M059J (cell line): ENCODE results near the gene SLC48A1. TPM values are rescaled to one million over a fixed set of nuclear protein-coding genes. Genes with fewer than 3 reads are reported as not detected.

Source experiments
- DNase-seq: peaks from one replicate; pipeline ENCODE4 v3.0.0-alpha.2; 2012; ENCODE audit warnings: low read depth
- total RNA-seq: library from RNA; depleted of rRNA; stranded (reverse); fragments of >200 nt; shearing (Covaris generic); gene quantifications from 2 replicates; pipeline ENCODE4 v1.2.3, GENCODE V29; 2014; rRNA removed

SLC48A1 gene
- total RNA-seq, 1 experiment from 2014 or later, result 12.9 TPM

GRCh38 chr12:47824635-47825034, 51.6 kb downstream of the SLC48A1 start:
- DNase-seq, result no peak

DNA sequence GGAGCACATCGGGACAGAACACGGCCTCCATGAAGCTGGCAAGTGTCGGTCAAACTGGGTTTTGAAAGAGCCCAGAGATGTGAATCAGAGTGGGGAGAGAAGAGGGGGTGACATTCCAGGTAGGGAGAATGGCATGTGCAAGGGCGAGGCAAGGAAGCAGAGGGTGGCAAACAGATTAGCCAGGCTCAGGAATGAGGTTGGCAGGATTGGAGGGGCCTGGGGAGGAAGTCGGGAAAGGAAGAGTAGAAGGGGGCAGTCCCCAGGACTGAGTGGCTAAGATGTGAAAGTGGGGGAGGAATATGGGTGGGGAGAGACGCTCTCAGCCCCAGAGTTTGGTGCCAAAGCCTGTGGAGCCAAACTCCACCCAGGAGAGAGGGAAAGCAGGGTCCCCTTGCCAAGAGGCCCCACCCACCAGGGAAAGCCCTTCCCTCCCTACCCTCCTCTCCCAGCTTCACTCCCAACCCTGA, 52.2 kb downstream of the SLC48A1 start:
- no peak for DNase-seq

DNA sequence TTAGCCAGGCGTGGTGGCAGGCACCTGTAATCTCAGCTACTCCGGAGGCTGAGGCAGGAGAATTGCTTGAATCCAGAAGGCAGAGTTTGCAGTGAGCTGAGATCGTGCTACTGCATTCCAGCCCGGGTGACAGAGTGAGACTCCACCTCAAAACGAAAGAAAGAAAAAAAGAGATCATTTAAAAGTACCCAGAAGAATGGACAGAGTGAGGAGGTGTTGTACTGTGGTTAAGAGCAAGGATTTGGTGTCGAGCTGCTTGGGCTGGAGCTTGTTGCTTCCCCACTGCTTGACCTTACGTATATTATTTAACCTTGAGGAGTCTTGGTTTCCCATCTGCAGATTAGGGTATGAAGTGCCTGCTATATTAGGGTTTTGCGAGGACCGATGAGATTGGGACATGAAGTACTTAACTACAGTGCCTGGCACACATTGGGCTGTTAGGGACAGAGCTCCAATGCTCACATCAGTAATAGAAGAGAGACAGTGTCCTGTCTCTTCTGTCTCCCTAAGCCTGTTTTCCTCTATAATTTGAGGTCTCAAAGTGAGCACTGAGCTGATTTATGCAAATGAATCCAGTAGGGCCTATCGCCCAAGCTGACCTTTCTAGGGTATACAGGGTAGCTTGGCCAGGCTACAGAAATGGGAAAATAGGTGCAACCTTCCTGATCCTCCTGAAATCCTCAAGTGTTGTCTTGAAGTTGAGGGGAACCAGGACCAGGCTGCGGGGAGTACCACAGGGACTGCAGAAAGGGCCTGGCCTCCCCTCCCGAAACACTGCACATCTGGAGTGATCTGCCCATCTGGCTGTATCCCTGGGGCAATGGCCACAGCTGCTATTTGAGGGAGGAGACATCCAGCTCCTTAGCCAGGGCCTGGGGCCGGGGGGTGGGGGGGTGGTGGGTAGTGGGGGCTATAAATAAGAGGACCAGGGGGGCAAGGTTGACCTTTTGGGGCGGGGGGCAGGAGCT, 55.3 kb downstream of the SLC48A1 start:
- DNase-seq, result no peak

DNA sequence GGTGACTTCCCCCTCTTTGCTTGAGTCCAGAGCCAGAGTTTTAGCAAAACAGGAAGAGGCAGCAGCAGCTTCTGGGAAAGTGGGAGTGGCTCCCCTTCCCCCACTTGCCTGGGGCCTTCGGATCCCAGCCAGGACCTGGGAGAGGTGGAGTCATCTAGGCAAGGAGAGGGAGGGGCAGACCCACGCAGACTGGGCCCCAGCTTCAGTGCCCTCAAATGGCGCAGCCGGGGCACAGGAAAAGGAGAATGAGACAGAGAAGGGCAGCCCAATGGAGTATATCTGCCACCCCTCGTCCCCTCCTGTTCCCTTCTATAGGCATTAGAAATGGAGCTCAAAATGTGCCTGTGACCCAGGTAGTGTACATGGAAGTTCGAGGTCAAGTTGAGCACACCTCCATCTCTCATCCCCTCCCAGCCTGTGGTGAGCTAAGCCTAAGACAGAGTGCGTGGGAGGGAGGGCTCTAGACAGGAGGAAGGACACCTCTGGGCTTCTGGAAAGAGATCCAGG, 56.0 kb downstream of the SLC48A1 start:
- peak; percentile 88 for DNase-seq

DNA sequence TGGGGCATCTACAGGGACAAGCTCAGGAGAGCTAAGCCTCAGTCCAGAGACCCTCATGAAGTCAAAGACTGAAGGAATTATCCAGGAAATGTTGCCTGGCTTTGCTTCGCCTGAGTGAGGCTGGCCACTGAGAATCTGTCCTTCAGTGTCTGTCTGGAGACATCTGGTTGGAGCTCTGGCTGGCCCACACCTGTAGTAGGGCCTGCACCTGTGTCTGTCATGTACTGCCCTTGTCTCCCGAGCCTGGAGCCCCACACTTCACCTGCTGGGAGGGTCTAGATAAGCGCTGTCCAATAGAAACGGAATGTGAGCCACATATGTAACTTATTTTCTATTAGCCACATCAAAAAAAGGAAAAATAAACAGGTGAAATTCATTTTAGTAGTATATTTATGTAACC, 56.5 kb downstream of the SLC48A1 start:
- no peak for DNase-seq

Other genes with a start within 250 kb of the SLC48A1 start
- gene RPAP3, start 67.2 kb upstream of the SLC48A1 start, total RNA-seq, result 26.0 and 40.3 TPM in 2 replicates
- gene ENDOU, start 47.7 kb upstream of the SLC48A1 start, total RNA-seq, result not detected in 2 replicates
- 1.2 and 2.6 TPM in 2 replicates for gene RAPGEF3, start 14.4 kb upstream of the SLC48A1 start, total RNA-seq
- 22.8 and 26.1 TPM in 2 replicates for gene HDAC7, start 46.7 kb downstream of the SLC48A1 start, total RNA-seq
- gene VDR, start 131.8 kb downstream of the SLC48A1 start, total RNA-seq, result 5.1 and 9.3 TPM in 2 replicates
- gene TMEM106C, start 190.4 kb downstream of the SLC48A1 start, total RNA-seq, result 282 and 530 TPM in 2 replicates
- gene COL2A1, start 231.2 kb downstream of the SLC48A1 start, total RNA-seq, result 0.25 TPM in 1 of 2 replicates, not detected in the other